ENCODE measurements around the gene SERPINB8.

GRCh38 chr18:63981719-63982118 lies 11.8 kb downstream of the SERPINB8 start:
- no peak for TF ChIP-seq POLR2A (IDR thresholded peaks at IDR 0.05; ENCODE audit: low read depth, low read length)
- no peak for TF ChIP-seq POLR2AphosphoS5 (IDR thresholded peaks at IDR 0.05; ENCODE audit: low read depth, low read length)
- TF ChIP-seq TAF1 (IDR thresholded peaks at IDR 0.05; ENCODE audit: borderline replicate concordance, low read depth, low read length) = no peak
